Measurements from ENCODE around the gene PDPN. TPM values are rescaled to one million over a fixed set of nuclear protein-coding genes. Genes with fewer than 3 reads are reported as not detected.

PDPN gene
- total and polyA plus RNA-seq, 10 donors, result 0.09 to 1.9 (median 0.38) TPM; not detected in 4

Small RNAs within 50 kb of the gene (small RNA-seq; reads per million reads assigned to genes)
- 0 reads per million in 4 donors for gene RNA5SP41

Other genes starting within 250 kb of the PDPN start
- gene PRAMEF14, start 236.7 kb upstream of the PDPN start, total RNA-seq, result not detected
- gene PRAMEF14, start 236.7 kb upstream of the PDPN start, polyA plus RNA-seq, result not detected
- gene PRAMEF19, start 211.9 kb upstream of the PDPN start, total RNA-seq, result not detected
- not detected for gene PRAMEF19, start 211.9 kb upstream of the PDPN start, polyA plus RNA-seq
- not detected for gene PRAMEF17, start 194.2 kb upstream of the PDPN start, total RNA-seq
- not detected for gene PRAMEF17, start 194.2 kb upstream of the PDPN start, polyA plus RNA-seq
- not detected for gene PRAMEF20, start 173.4 kb upstream of the PDPN start, total RNA-seq
- under 1 TPM in 1 of 3 donors, not detected in 2; 0.09 TPM for gene PRAMEF20, start 173.4 kb upstream of the PDPN start, polyA plus RNA-seq
- gene LRRC38, start 69.8 kb upstream of the PDPN start, total RNA-seq, result under 1 TPM in 1 of 7 donors, not detected in 6; 0.28 TPM
- under 1 TPM in 1 of 3 donors, not detected in 2; 0.03 TPM for gene LRRC38, start 69.8 kb upstream of the PDPN start, polyA plus RNA-seq
- gene PRDM2, start 116.4 kb downstream of the PDPN start, total RNA-seq, result 10 to 100 TPM; 54.7 to 75.7 (median 63.4) TPM
- gene PRDM2, start 116.4 kb downstream of the PDPN start, polyA plus RNA-seq, result 10 to 100 TPM; 12.0 to 17.5 (median 15.5) TPM